Cardiac muscle cell (in vitro differentiated cells and primary cell): ENCODE data around the gene SPATA7. TPM values are rescaled to one million over a fixed set of nuclear protein-coding genes. Genes with fewer than 3 reads are reported as not detected.
A peak's percentile ranks its signal among the peaks of the same experiment; 100 is the strongest.
"Not testable (repeated sequence)": the region's sequence is repeated elsewhere in the genome, so short reads cannot be mapped to it uniquely, and the experiment has no call there.

ENCODE experiments used
- DNase-seq, 2 donors: peaks; one replicate each; pipeline versions ENCODE4 v3.0.0 to v3.0.0-alpha.2; 2010 to 2017; ENCODE audit warnings: low read depth in 1 of 2, low spot score in 1 of 2
- H3K27ac ChIP-seq: fragments of 200-600 bp; sonication (generic); 2 replicates; pipeline ENCODE4 v1.5.1; 2016
- H3K27me3 ChIP-seq: fragments of 200-600 bp; sonication (generic); 2 replicates; pipeline ENCODE4 v1.6.0; 2016; ENCODE audit warnings: control low read depth
- H3K36me3 ChIP-seq: fragments of 200-600 bp; sonication (generic); 2 replicates; pipeline ENCODE4 v1.5.1; 2016; ENCODE audit warnings: control low read depth
- H3K4me1 ChIP-seq: fragments of 200-600 bp; sonication (generic); 2 replicates; pipeline ENCODE4 v1.8.1; 2017; ENCODE audit warnings: low read depth, mild to moderate bottlenecking, mixed run types
- H3K4me3 ChIP-seq: fragments of 200-600 bp; sonication (generic); 2 replicates; pipeline ENCODE4 v1.5.1; 2016; ENCODE audit warnings: mild to moderate bottlenecking
- H3K9me3 ChIP-seq: fragments of 200-600 bp; sonication (generic); 2 replicates; pipeline ENCODE4 v1.5.1; 2017; ENCODE audit warnings: low read depth, mild to moderate bottlenecking, control low read depth
- polyA plus RNA-seq: library from polyadenylated mRNA; unstranded; fragments of >200 nt; fragmentation: Nextera tagmentation; extraction: Ambion mirVana; gene quantifications from 2 replicates; pipeline ENCODE4 v1.2.1, GENCODE V29; 2016
- total RNA-seq: library from RNA; depleted of rRNA; stranded (reverse); fragments of >200 nt; gene quantifications from 2 replicates; pipeline ENCODE4 v1.2.3, GENCODE V29; 2016
- TF ChIP-seq, protein P1 (sequence below): IDR thresholded peaks from 2 replicates; pipeline ENCODE4 v1.5.1; 2012; ENCODE audit warnings: low read depth, mild to moderate bottlenecking, low read length

The SPATA7 gene
- total and polyA plus RNA-seq, 2 experiments from 2014 or later, result 19.1 to 38.5 TPM

DNA sequence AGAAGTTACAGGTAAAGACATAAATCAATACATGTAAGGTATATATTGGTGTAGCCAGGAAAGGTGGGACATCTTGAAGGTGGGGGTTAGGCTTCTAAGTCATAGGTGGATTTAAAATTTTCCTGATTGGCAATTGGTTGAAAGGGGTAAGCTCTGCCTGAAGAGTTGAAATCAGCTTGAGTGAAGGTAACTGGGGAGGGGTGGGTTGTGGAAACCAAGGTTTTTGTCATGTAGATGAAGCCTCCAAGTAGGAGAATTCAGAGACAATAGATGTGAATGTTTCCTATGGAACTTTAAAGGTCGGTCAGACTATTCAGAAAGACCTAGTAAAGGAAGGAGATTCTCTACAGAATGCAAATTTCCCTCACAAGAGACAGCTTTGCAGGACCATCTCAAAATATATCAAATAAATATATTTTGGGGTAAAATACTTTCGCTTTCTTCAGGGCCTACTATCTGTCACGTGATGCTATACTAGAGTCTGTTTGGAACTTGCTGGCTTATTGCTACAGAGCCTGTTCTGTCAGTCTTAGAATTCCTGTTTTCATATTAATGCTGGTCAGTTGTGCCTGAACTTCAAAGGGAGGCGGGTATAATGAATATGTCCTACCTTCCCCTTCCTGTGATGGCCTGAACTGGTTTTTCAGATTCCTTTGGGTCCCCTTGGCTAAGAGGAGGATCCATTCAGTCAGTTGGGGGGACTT, 20.6 kb upstream of the SPATA7 start:
- Histone ChIP-seq H3K36me3 (no peaks in the 10 kb centered on the region), H3K27me3 (no peaks in the 10 kb centered on the region), H3K27ac (no peak overlapping the region), H3K4me1 (no peaks in the 10 kb centered on the region), H3K9me3 (no peaks in the 10 kb centered on the region), H3K4me3 (no peak overlapping the region)
- TF ChIP-seq, protein P1, sequence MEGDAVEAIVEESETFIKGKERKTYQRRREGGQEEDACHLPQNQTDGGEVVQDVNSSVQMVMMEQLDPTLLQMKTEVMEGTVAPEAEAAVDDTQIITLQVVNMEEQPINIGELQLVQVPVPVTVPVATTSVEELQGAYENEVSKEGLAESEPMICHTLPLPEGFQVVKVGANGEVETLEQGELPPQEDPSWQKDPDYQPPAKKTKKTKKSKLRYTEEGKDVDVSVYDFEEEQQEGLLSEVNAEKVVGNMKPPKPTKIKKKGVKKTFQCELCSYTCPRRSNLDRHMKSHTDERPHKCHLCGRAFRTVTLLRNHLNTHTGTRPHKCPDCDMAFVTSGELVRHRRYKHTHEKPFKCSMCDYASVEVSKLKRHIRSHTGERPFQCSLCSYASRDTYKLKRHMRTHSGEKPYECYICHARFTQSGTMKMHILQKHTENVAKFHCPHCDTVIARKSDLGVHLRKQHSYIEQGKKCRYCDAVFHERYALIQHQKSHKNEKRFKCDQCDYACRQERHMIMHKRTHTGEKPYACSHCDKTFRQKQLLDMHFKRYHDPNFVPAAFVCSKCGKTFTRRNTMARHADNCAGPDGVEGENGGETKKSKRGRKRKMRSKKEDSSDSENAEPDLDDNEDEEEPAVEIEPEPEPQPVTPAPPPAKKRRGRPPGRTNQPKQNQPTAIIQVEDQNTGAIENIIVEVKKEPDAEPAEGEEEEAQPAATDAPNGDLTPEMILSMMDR, result no peak
- DNase-seq, result no peak

DNA sequence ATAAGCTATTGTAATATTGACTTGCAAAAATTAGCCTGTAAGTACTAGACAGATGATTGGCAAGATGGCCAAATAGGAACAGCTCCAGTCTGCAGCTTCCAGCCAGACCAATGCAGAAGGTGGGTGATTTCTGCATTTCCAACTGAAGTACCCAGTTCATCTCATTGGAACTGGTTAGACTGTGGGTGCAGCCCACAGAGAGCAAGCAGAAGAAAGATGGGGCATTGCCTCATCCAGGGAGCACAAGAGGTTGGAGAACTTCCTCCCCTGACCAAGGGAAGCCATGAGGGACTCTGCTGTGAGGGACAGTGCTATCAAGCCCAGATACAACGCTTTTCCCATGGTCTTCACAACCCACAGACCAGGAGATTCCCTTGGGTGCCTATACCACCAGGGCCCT, 16.0 kb upstream of the SPATA7 start:
- Histone ChIP-seq H3K9me3 (no peaks in the 10 kb centered on the region), H3K27ac (no peak overlapping the region), H3K27me3 (no peaks in the 10 kb centered on the region), H3K36me3 (no peaks in the 10 kb centered on the region), H3K4me3 (no peak overlapping the region), H3K4me1 (no peaks in the 10 kb centered on the region)
- DNase-seq, result no peak
- TF ChIP-seq, protein P1, result no peak

DNA sequence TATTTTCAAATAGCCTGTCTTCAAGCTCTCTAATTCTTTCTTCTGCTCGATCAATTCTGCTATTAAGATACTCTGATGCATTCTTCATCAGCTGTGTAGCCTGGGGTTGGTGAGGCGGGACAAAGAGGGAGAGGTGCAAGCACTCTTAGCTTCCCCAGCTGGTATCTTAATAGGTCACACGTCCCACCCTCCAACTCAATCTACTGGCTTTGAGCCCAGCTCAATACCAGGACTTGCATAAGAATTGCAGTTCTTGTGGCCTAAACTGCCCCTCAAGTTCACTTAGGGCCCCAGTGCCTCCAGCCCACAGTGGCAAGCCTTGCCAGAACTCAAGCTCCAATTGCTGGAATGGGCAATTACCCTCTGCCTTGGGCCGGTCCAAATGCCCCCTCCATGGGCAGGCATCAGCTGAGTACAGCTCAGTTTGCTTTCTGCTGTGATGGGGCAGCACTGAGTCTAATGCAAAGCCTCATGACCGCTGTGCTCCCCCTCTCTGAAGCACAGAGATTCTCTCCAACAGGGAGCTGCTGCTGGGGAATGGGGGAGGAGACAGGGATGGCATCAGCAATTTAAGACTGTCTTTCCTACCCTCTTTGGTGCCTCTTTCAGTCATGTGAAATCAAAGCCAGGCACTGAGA, 5.6 kb upstream of the SPATA7 start:
- no peak overlapping the region for H3K4me3 ChIP-seq
- H3K9me3 ChIP-seq, result no peaks in the 10 kb centered on the region
- TF ChIP-seq, protein P1, result no peak
- peak in 1 of 2 donors; percentile 10 for DNase-seq
- H3K27ac ChIP-seq, result no peak overlapping the region
- peaks cover 3% of the 10 kb centered on the region for H3K27me3 ChIP-seq
- no peaks in the 10 kb centered on the region for H3K36me3 ChIP-seq
- H3K4me1 ChIP-seq, result no peaks in the 10 kb centered on the region

DNA sequence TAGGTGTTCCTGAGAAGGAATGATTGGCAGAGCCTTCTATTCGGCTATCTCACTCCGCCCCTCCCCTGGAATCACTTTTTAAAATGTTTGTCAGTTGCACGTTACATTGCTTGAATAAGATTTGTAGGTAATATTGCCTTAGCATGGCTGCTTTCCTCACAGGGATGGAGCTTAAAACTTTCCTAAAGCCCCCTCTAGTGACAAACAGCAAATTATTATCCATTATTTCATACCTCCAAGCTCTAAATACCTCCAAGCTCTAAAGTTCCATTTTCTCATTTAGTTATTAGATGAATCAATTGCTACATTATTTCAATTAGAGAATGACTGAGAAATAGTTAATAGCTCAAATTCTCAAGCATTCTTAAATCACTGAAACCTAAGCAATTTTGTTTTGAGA, 5.1 kb upstream of the SPATA7 start:
- Histone ChIP-seq H3K4me3 (no peak overlapping the region), H3K4me1 (no peaks in the 10 kb centered on the region)

DNA sequence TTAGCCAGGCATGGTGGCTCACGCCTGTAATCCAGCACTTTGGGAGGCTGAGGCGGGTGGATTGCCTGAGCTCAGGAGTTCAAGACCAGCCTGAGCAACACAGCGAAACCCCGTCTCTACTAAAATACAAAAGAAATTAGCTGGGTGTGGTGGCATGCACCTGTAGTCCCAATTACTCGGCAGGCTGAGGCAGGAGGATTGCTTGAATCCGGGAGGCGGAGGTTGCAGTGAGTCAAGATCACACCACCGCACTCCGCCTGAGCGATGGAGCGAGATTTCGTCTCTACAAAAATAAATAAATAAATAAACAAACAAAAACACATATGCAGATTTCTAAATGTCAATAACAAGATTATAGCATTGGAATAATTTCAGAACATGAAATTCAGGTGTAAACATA, 3.8 kb upstream of the SPATA7 start:
- not testable (repeated sequence) for H3K27me3 ChIP-seq, H3K27ac ChIP-seq, DNase-seq, H3K4me3 ChIP-seq, H3K9me3 ChIP-seq, H3K36me3 ChIP-seq, H3K4me1 ChIP-seq

More for the DNA sequence above, 5.1 kb upstream of the SPATA7 start:
- Histone ChIP-seq H3K9me3 (no peaks in the 10 kb centered on the region), H3K27ac (no peak overlapping the region), H3K27me3 (peaks cover 3% of the 10 kb centered on the region), H3K36me3 (no peaks in the 10 kb centered on the region)
- TF ChIP-seq, protein P1, result peak; percentile 38
- DNase-seq, result peak; percentile 12 to 47

DNA sequence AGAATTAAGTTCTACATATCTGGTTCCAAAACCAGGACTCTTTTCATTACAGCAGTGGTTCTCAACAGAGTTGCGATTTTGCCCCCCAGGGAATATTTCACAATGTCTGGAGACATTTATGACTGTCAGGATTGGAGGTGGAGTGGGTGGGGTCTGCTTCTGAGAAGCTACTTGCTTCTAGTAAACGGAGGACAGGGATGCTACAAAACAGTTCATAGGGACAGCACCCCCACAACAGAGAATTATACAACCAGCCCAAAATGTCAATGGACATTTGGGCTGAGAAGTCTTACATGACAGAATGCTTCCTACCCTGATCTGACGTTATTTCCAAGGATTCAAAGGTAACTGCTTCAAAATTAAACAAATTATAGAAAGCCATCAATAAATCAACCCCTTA, 739 bp upstream of the SPATA7 start:
- H3K4me1 ChIP-seq, result peaks cover 4% of the 10 kb centered on the region
- peaks cover 3% of the 10 kb centered on the region for H3K27me3 ChIP-seq
- H3K4me3 ChIP-seq, result peak overlapping the region; percentile 64
- H3K36me3 ChIP-seq, result no peaks in the 10 kb centered on the region
- TF ChIP-seq, protein P1, result no peak
- H3K9me3 ChIP-seq, result no peaks in the 10 kb centered on the region
- no peak overlapping the region for H3K27ac ChIP-seq
- DNase-seq, result peak in 1 of 2 donors; percentile 25
